Neural crest cell (in vitro differentiated cells): ENCODE data around the gene FGF11. TPM values are rescaled to one million over a fixed set of nuclear protein-coding genes. Genes with fewer than 3 reads are reported as not detected.
A peak's percentile ranks its signal among the peaks of the same experiment; 100 is the strongest.

Experiments used
- DNase-seq: peaks from one replicate; pipeline ENCODE4 v3.0.0; 2021; ENCODE audit warnings: low read depth, mixed read lengths, low spot score
- H3K27ac Mint-ChIP-seq: one replicate; pipeline ENCODE4 v1.8.0; 2021; ENCODE audit warnings: mild to moderate bottlenecking, mixed read lengths; ENCODE audit not compliant: unreplicated experiment
- H3K27me3 Mint-ChIP-seq: 2 replicates; pipeline ENCODE4 v1.8.0; 2021; ENCODE audit warnings: low read depth, mild to moderate bottlenecking, mixed read lengths
- H3K36me3 Mint-ChIP-seq: 2 replicates; pipeline ENCODE4 v1.8.0; 2021; ENCODE audit warnings: low read depth, mild to moderate bottlenecking, mixed read lengths
- H3K4me1 Mint-ChIP-seq: 2 replicates; pipeline ENCODE4 v1.8.0; 2021; ENCODE audit warnings: mixed read lengths
- H3K4me3 Mint-ChIP-seq: one replicate; pipeline ENCODE4 v1.8.0; 2021; ENCODE audit warnings: mild to moderate bottlenecking, mixed read lengths
- H3K9me3 Mint-ChIP-seq: 2 replicates; pipeline ENCODE4 v1.8.0; 2021; ENCODE audit warnings: mixed read lengths
- long read RNA-seq: library from polyadenylated mRNA; unstranded; transcript quantifications from one replicate; pipeline ENCODE4 v2.0.0, GENCODE V29; 2020
- total RNA-seq: library from RNA; stranded (reverse); gene quantifications from 2 replicates; pipeline ENCODE4 v1.2.1, GENCODE V29; 2021
- TF ChIP-seq, protein P1 (sequence below): fragments of 200-600 bp; sonication (generic); conservative IDR thresholded peaks from 2 replicates; pipeline ENCODE4 v1.5.0; 2021; ENCODE audit warnings: antibody characterized with exemption, mild to moderate bottlenecking

The FGF11 gene
- total RNA-seq = 6.0 and 6.5 TPM in 2 replicates
- long read RNA-seq, partial matches to known transcripts = 0 of 3 reads
- long read RNA-seq, other reads (novel, unspliced or antisense) = 0 of 3 reads

DNA sequence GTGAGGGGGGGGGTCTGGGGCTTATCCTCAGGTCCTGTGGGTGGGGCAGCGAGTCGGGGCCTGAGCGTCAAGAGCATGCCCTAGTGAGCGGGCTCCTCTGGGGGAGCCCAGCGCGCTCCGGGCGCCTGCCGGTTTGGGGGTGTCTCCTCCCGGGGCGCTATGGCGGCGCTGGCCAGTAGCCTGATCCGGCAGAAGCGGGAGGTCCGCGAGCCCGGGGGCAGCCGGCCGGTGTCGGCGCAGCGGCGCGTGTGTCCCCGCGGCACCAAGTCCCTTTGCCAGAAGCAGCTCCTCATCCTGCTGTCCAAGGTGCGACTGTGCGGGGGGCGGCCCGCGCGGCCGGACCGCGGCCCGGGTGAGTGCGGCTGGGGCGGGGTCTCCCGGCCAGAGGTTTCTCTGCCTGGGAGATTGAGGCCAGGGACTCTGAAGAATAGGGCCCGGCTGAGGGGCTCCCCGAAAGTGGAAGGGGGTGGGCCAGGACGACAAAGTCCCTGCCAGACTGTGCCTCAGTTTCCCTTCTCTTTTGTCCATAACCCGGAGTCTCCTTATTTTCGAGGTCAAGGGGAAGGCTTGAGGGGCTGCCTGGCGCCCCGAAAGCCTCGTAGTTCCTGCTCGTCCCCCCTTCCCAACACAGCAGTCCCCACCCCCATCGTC, at the start of gene FGF11:
FGF11 (plus strand) TSS at position 51 of the 651 bp plus-strand sequence; CDS start at position 160, 109 bp downstream.
- Mint-ChIP-seq H3K4me1 (peaks cover 53% of the 10 kb centered on the region), H3K9me3 (no peaks in the 10 kb centered on the region), H3K4me3 (peak within 1 kb of the TSS; percentile 95), H3K36me3 (peaks cover 6% of the 10 kb centered on the region), H3K27me3 (peaks cover 80% of the 10 kb centered on the region), H3K27ac (peak within 1 kb of the TSS; percentile 99)
- DNase-seq = no peak
- TF ChIP-seq, protein P1, sequence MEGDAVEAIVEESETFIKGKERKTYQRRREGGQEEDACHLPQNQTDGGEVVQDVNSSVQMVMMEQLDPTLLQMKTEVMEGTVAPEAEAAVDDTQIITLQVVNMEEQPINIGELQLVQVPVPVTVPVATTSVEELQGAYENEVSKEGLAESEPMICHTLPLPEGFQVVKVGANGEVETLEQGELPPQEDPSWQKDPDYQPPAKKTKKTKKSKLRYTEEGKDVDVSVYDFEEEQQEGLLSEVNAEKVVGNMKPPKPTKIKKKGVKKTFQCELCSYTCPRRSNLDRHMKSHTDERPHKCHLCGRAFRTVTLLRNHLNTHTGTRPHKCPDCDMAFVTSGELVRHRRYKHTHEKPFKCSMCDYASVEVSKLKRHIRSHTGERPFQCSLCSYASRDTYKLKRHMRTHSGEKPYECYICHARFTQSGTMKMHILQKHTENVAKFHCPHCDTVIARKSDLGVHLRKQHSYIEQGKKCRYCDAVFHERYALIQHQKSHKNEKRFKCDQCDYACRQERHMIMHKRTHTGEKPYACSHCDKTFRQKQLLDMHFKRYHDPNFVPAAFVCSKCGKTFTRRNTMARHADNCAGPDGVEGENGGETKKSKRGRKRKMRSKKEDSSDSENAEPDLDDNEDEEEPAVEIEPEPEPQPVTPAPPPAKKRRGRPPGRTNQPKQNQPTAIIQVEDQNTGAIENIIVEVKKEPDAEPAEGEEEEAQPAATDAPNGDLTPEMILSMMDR = no peak

DNA sequence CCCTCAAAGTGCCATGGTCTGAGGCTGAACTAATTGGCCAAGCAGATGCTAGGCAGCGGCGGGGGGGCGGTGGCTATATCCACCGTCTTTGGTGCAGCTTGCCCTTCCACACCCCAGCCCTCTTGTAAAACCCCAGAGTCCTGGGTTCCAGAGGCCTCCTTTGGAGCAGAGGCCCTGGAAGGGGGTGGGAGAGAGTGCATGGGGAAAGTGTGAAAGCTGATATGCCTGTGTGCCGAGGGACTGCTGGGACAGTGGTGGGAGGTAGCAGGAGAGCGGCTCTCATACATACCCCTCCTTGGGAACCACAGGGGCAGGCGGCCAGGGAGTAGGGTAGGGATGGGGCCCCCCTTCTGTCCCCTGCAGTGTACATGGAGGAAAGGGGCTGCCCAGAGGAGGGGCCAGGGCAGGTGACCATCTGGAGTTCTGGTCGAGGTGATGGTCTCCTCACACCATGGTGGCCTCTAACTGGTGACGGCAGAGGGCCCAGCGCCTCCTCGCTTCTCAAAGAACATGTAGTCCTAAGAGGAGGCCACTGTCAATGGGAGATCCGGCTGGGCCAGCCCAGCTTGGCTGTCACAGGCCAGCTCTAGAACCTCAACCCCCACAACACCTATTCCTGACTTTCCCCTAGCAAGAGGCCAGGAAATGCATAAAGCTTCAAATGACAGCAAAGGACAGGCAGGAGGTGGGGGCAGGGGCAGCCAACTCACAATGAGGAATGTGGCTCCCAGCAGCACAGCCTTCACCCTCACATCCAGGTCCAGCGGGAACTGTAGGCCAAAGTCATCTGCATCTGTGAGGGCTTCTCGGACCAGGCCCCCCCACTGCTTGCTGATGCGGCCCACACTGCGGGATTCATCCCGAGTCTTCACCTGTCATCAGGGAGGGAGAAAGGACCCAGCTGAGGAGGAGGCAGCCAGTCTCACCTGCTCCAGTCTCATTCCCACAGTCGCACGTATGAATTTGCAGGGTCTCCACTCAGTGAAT, 49.1 kb upstream of the FGF11 start:
- Mint-ChIP-seq H3K4me3 (no peak overlapping the region), H3K36me3 (no peaks in the 10 kb centered on the region), H3K27ac (no peak overlapping the region), H3K9me3 (no peaks in the 10 kb centered on the region), H3K27me3 (peaks cover 2% of the 10 kb centered on the region), H3K4me1 (peaks cover 5% of the 10 kb centered on the region)
- DNase-seq = no peak
- TF ChIP-seq, protein P1 = no peak

DNA sequence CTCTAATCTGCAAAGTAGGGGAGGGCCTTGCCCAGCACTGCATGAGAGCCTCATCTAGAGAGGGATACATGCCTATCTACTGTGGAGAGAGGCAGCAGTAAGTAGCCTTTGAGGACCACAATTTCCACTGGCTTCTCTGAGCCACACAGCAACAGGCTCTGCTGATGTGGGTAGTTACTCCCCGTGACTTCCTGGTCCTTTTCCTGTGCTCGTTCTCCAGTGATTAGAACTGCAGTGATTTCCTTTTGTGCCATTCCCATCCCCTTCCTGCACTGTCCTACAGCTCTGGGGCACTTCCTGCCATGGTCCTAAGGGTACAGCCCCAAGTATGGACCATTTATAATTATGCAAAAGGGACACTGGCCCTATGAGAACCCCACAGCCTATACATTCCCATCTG, 48.0 kb upstream of the FGF11 start:
- Mint-ChIP-seq H3K27ac (no peak overlapping the region), H3K4me1 (peaks cover 10% of the 10 kb centered on the region), H3K9me3 (no peaks in the 10 kb centered on the region), H3K36me3 (no peaks in the 10 kb centered on the region), H3K4me3 (peak overlapping the region; percentile 84), H3K27me3 (no peaks in the 10 kb centered on the region)
- DNase-seq = no peak
- TF ChIP-seq, protein P1 = no peak

DNA sequence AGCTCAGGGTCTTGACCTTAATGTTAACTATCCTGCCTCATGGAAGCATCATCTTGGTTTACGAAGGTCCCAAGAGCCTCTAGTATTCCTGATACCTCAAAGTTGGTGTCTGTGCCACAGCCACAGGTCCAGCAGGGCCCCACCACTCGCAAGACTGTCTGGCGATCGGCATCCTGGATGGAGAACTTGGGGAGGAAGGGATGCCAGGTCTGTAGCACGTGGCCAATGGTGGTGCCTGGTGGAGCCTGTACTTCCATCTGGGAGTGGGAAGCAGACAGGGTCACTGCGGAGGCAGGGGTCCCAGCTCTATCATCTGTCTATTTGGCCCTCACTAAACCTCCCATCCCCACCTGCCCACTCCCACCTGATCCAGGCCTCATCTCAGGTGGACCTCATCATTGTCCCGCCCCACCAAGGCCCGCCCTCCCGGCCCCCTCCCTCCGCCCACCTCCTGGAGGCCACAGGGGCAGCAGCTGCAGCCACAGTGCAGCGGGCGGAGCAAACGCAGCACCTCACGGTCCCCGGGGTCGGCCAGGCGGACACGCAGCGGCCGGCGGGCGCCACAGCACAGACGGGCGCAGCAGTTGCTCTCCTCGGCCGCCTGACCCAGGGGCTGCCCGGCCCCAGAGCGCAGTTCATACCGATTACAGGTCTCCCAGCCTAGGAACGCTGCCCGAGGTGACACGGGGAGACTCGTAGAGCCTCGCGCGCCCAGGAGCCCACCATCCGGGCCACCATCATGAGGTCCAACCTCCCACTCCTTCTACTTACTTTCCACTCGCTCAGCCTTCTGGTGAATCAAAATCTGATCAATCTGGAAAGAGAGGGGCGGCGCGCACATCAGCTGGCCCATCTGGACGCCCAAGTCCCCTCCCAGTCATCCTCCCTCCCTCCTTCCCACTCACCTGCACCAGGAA, 46.4 kb upstream of the FGF11 start:
- TF ChIP-seq, protein P1 = no peak
- H3K9me3 Mint-ChIP-seq = no peaks in the 10 kb centered on the region
- H3K27me3 Mint-ChIP-seq = no peaks in the 10 kb centered on the region
- peaks cover 10% of the 10 kb centered on the region for H3K4me1 Mint-ChIP-seq
- H3K36me3 Mint-ChIP-seq = no peaks in the 10 kb centered on the region
- H3K4me3 Mint-ChIP-seq = peak overlapping the region; percentile 84
- DNase-seq = no peak
- no peak overlapping the region for H3K27ac Mint-ChIP-seq
